ENCODE data around the gene ADAMTS6.

ADAMTS6 gene

GRCh38 chr5:65105301-65105700 is 376.4 kb downstream of the ADAMTS6 start:
- DNase-seq (ENCODE audit: low read depth in 1 of 2, low spot score in 1 of 2): no peak
- in situ Hi-C loops (cut with HindIII; ENCODE audit: low pct_unique_long_range_greater_than_20kb, low sequenced_read_pairs): no loop called here
- no peak for TF ChIP-seq JUND (IDR thresholded peaks at IDR 0.05; ENCODE audit: low read depth)

GRCh38 chr5:65104831-65105230 is 376.9 kb downstream of the ADAMTS6 start:
- no peak for DNase-seq (ENCODE audit: low read depth in 1 of 2, low spot score in 1 of 2)
- no peak for TF ChIP-seq JUND (IDR thresholded peaks at IDR 0.05; ENCODE audit: low read depth)
- in situ Hi-C loops (cut with HindIII; ENCODE audit: low pct_unique_long_range_greater_than_20kb, low sequenced_read_pairs): no loop called here

- in situ Hi-C loops (cut with HindIII; ENCODE audit: low pct_unique_long_range_greater_than_20kb, low sequenced_read_pairs): no loop called here
- no peak for TF ChIP-seq JUND (IDR thresholded peaks at IDR 0.05; ENCODE audit: low read depth)
- DNase-seq (ENCODE audit: low read depth in 1 of 2, low spot score in 1 of 2): no peak
These were observed 377.8 kb downstream of the ADAMTS6 start for GRCh38 chr5:65103756-65104440.

GRCh38 chr5:65102976-65103711 is 378.6 kb downstream of the ADAMTS6 start:
- TF ChIP-seq JUND (IDR thresholded peaks at IDR 0.05; ENCODE audit: low read depth): no peak
- peak; percentile 54 to 72 for DNase-seq (ENCODE audit: low read depth in 1 of 2, low spot score in 1 of 2)
- in situ Hi-C loops (cut with HindIII; ENCODE audit: low pct_unique_long_range_greater_than_20kb, low sequenced_read_pairs): no loop called here

GRCh38 chr5:65102371-65102975 is 379.2 kb downstream of the ADAMTS6 start:
- in situ Hi-C loops (cut with HindIII; ENCODE audit: low pct_unique_long_range_greater_than_20kb, low sequenced_read_pairs): no loop called here

GRCh38 chr5:65101632-65102100 is 380.1 kb downstream of the ADAMTS6 start:
- in situ Hi-C loops (cut with HindIII; ENCODE audit: low pct_unique_long_range_greater_than_20kb, low sequenced_read_pairs): no loop called here
- TF ChIP-seq JUND (IDR thresholded peaks at IDR 0.05; ENCODE audit: low read depth): no peak

More at GRCh38 chr5:65102371-65102975, 379.2 kb downstream of the ADAMTS6 start:
- no peak for TF ChIP-seq JUND (IDR thresholded peaks at IDR 0.05; ENCODE audit: low read depth)
- no peak for DNase-seq (ENCODE audit: low read depth in 1 of 2, low spot score in 1 of 2)

GRCh38 chr5:65100911-65101631 is 380.6 kb downstream of the ADAMTS6 start:
- DNase-seq (ENCODE audit: low read depth in 1 of 2, low spot score in 1 of 2): peak; percentile 53 to 76
- in situ Hi-C loops (cut with HindIII; ENCODE audit: low pct_unique_long_range_greater_than_20kb, low sequenced_read_pairs): no loop called here
- no peak for TF ChIP-seq JUND (IDR thresholded peaks at IDR 0.05; ENCODE audit: low read depth)

More at GRCh38 chr5:65101632-65102100, 380.1 kb downstream of the ADAMTS6 start:
- no peak for DNase-seq (ENCODE audit: low read depth in 1 of 2, low spot score in 1 of 2)

All from T47D (cell line).